Activated T-cell treated with anti-CD3 and anti-CD28 coated beads, Interleukin-2, amount 50 U/mL, for 4 hours (primary cell): Measurements from ENCODE around the gene FAF2. TPM values are rescaled to one million over a fixed set of nuclear protein-coding genes. Genes with fewer than 3 reads are reported as not detected.
A peak's percentile ranks its signal among the peaks of the same experiment; 100 is the strongest.

ENCODE experiments used
- ATAC-seq, 2 donors: fragments of 200-7000 bp; cut with Tn5 transposase; one replicate each; pipeline ENCODE4 v1.10.0; 2021
- DNase-seq: peaks from one replicate; pipeline ENCODE4 v3.0.0-alpha.2; 2020
- H3K27me3 Mint-ChIP-seq: one replicate; pipeline ENCODE4 v1.8.0; 2021; ENCODE audit warnings: low read depth, mixed read lengths
- H3K36me3 Mint-ChIP-seq: one replicate; pipeline ENCODE4 v1.8.0; 2022; ENCODE audit warnings: mixed read lengths; ENCODE audit not compliant: insufficient read depth
- H3K4me1 Mint-ChIP-seq: one replicate; pipeline ENCODE4 v1.8.0; 2021; ENCODE audit warnings: low read depth, mixed read lengths
- H3K4me3 Mint-ChIP-seq: one replicate; pipeline ENCODE4 v1.8.0; 2021; ENCODE audit warnings: mild to moderate bottlenecking, moderate library complexity, mixed read lengths
- H3K9me3 Mint-ChIP-seq: one replicate; pipeline ENCODE4 v1.8.0; 2021; ENCODE audit warnings: mixed read lengths
- total RNA-seq, 3 donors: library from RNA; stranded (reverse); gene quantifications; one replicate each; pipeline ENCODE4 v1.2.1, GENCODE V29; 2021

The FAF2 gene
- total RNA-seq, 3 donors from 2014 or later, result 43.0 to 50.1 (median 43.2) TPM

- peaks cover 39% of the 10 kb centered on the region for H3K4me1 Mint-ChIP-seq
- no peak for ATAC-seq
Observed at GRCh38 chr5:176413709-176414191, 34.4 kb upstream of the FAF2 start.

GRCh38 chr5:176414704-176415103 lies 33.5 kb upstream of the FAF2 start:
- peaks cover 39% of the 10 kb centered on the region for H3K4me1 Mint-ChIP-seq

More at GRCh38 chr5:176413709-176414191, 34.4 kb upstream of the FAF2 start:
- Mint-ChIP-seq H3K9me3 (no peaks in the 10 kb centered on the region), H3K36me3 (peaks cover 12% of the 10 kb centered on the region), H3K4me3 (no peak overlapping the region), H3K27me3 (no peaks in the 10 kb centered on the region)
- DNase-seq, result no peak

GRCh38 chr5:176415240-176415951 lies 32.8 kb upstream of the FAF2 start:
- H3K9me3 Mint-ChIP-seq, result no peaks in the 10 kb centered on the region
- H3K4me1 Mint-ChIP-seq, result peaks cover 39% of the 10 kb centered on the region
- H3K4me3 Mint-ChIP-seq, result peak overlapping the region; percentile 85
- peaks cover 8% of the 10 kb centered on the region for H3K36me3 Mint-ChIP-seq
- ATAC-seq, result no peak
- H3K27me3 Mint-ChIP-seq, result peaks cover under 1% of the 10 kb centered on the region
- no peak for DNase-seq

More at GRCh38 chr5:176414704-176415103, 33.5 kb upstream of the FAF2 start:
- Mint-ChIP-seq H3K4me3 (peak overlapping the region; percentile 85), H3K27me3 (no peaks in the 10 kb centered on the region), H3K9me3 (no peaks in the 10 kb centered on the region), H3K36me3 (peaks cover 12% of the 10 kb centered on the region)
- DNase-seq, result no peak
- ATAC-seq, result no peak

- DNase-seq (peak; percentile 92), ATAC-seq (peak; percentile 95 to 96)
- H3K4me3 Mint-ChIP-seq, result peak within 1 kb of the TSS; percentile 85
- peaks cover 4% of the 10 kb centered on the region for H3K36me3 Mint-ChIP-seq
- no peaks in the 10 kb centered on the region for H3K9me3 Mint-ChIP-seq
- H3K27me3 Mint-ChIP-seq, result peaks cover 3% of the 10 kb centered on the region
- peaks cover 37% of the 10 kb centered on the region for H3K4me1 Mint-ChIP-seq
Observed at GRCh38 chr5:176415952-176416924, 31.9 kb upstream of the FAF2 start, which contains the start of gene CLTB. Gene CLTB, minus strand, starts transcription at chr5:176416539. Its CDS starts 176 bp downstream, at chr5:176416363.

GRCh38 chr5:176416965-176417364 lies 31.2 kb upstream of the FAF2 start:
- H3K36me3 Mint-ChIP-seq, result peaks cover 3% of the 10 kb centered on the region
- DNase-seq, result no peak
- H3K27me3 Mint-ChIP-seq, result peaks cover 5% of the 10 kb centered on the region
- H3K4me1 Mint-ChIP-seq, result peaks cover 34% of the 10 kb centered on the region
- ATAC-seq, result no peak
- H3K9me3 Mint-ChIP-seq, result no peaks in the 10 kb centered on the region
- peak overlapping the region; percentile 61 for H3K4me3 Mint-ChIP-seq

GRCh38 chr5:176418251-176418650 lies 29.9 kb upstream of the FAF2 start:
- Mint-ChIP-seq H3K36me3 (no peaks in the 10 kb centered on the region), H3K4me1 (peaks cover 26% of the 10 kb centered on the region), H3K9me3 (no peaks in the 10 kb centered on the region), H3K27me3 (peaks cover 5% of the 10 kb centered on the region), H3K4me3 (no peak overlapping the region)
- ATAC-seq (no peak), DNase-seq (no peak)

GRCh38 chr5:176420086-176420485 lies 28.1 kb upstream of the FAF2 start:
- DNase-seq (no peak), ATAC-seq (no peak)
- Mint-ChIP-seq H3K27me3 (peaks cover 5% of the 10 kb centered on the region), H3K4me1 (peaks cover 10% of the 10 kb centered on the region), H3K9me3 (no peaks in the 10 kb centered on the region), H3K36me3 (no peaks in the 10 kb centered on the region), H3K4me3 (no peak overlapping the region)

GRCh38 chr5:176420972-176421544 lies 27.1 kb upstream of the FAF2 start:
- H3K4me3 Mint-ChIP-seq, result no peak overlapping the region

GRCh38 chr5:176424181-176424580 lies 24.0 kb upstream of the FAF2 start:
- H3K4me3 Mint-ChIP-seq, result no peak overlapping the region
- H3K9me3 Mint-ChIP-seq, result no peaks in the 10 kb centered on the region
- peaks cover 10% of the 10 kb centered on the region for H3K27me3 Mint-ChIP-seq

More at GRCh38 chr5:176420972-176421544, 27.1 kb upstream of the FAF2 start:
- no peak for DNase-seq
- Mint-ChIP-seq H3K36me3 (no peaks in the 10 kb centered on the region), H3K27me3 (peaks cover 10% of the 10 kb centered on the region), H3K9me3 (no peaks in the 10 kb centered on the region), H3K4me1 (peaks cover 6% of the 10 kb centered on the region)
- ATAC-seq, result no peak

GRCh38 chr5:176425138-176425537 lies 23.0 kb upstream of the FAF2 start:
- H3K36me3 Mint-ChIP-seq, result no peaks in the 10 kb centered on the region
- peaks cover 10% of the 10 kb centered on the region for H3K27me3 Mint-ChIP-seq

More at GRCh38 chr5:176424181-176424580, 24.0 kb upstream of the FAF2 start:
- no peaks in the 10 kb centered on the region for H3K36me3 Mint-ChIP-seq
- no peak for ATAC-seq
- no peaks in the 10 kb centered on the region for H3K4me1 Mint-ChIP-seq
- DNase-seq, result no peak

GRCh38 chr5:176425791-176426190 lies 22.4 kb upstream of the FAF2 start:
- DNase-seq, result no peak
- Mint-ChIP-seq H3K4me1 (no peaks in the 10 kb centered on the region), H3K36me3 (no peaks in the 10 kb centered on the region), H3K27me3 (peaks cover 8% of the 10 kb centered on the region), H3K4me3 (no peak overlapping the region), H3K9me3 (no peaks in the 10 kb centered on the region)
- ATAC-seq, result no peak

More at GRCh38 chr5:176425138-176425537, 23.0 kb upstream of the FAF2 start:
- ATAC-seq (no peak), DNase-seq (no peak)
- Mint-ChIP-seq H3K4me3 (no peak overlapping the region), H3K4me1 (no peaks in the 10 kb centered on the region), H3K9me3 (no peaks in the 10 kb centered on the region)

GRCh38 chr5:176426876-176427275 lies 21.3 kb upstream of the FAF2 start:
- no peaks in the 10 kb centered on the region for H3K4me1 Mint-ChIP-seq
- ATAC-seq, result no peak

GRCh38 chr5:176427971-176428370 lies 20.2 kb upstream of the FAF2 start:
- ATAC-seq (no peak), DNase-seq (no peak)
- H3K36me3 Mint-ChIP-seq, result no peaks in the 10 kb centered on the region
- H3K4me1 Mint-ChIP-seq, result no peaks in the 10 kb centered on the region
- H3K9me3 Mint-ChIP-seq, result no peaks in the 10 kb centered on the region
- no peak overlapping the region for H3K4me3 Mint-ChIP-seq
- H3K27me3 Mint-ChIP-seq, result peaks cover 6% of the 10 kb centered on the region

More at GRCh38 chr5:176426876-176427275, 21.3 kb upstream of the FAF2 start:
- H3K9me3 Mint-ChIP-seq, result no peaks in the 10 kb centered on the region
- DNase-seq, result no peak
- H3K27me3 Mint-ChIP-seq, result peaks cover 6% of the 10 kb centered on the region
- no peaks in the 10 kb centered on the region for H3K36me3 Mint-ChIP-seq
- no peak overlapping the region for H3K4me3 Mint-ChIP-seq

- no peaks in the 10 kb centered on the region for H3K4me1 Mint-ChIP-seq
- no peaks in the 10 kb centered on the region for H3K9me3 Mint-ChIP-seq
- peaks cover 6% of the 10 kb centered on the region for H3K27me3 Mint-ChIP-seq
- H3K4me3 Mint-ChIP-seq, result no peak overlapping the region
- no peak for DNase-seq
- H3K36me3 Mint-ChIP-seq, result no peaks in the 10 kb centered on the region
- no peak for ATAC-seq
Observed at GRCh38 chr5:176429972-176430371, 18.2 kb upstream of the FAF2 start.
